ENCODE measurements around the gene ITPKA. TPM values are rescaled to one million over a fixed set of nuclear protein-coding genes. Genes with fewer than 3 reads are reported as not detected.

ITPKA gene
- total and polyA plus RNA-seq, 2 donors (not counting 1 experiment from before 2014, with no cell fraction given), result 0.22 TPM; not detected in 1

- Histone ChIP-seq H3K79me2 (ENCODE audit: control insufficient read depth, insufficient read depth, low read length) (no peaks in the 10 kb centered on the region), H3K9ac (ENCODE audit: low read length) (no peak overlapping the region), H3K27ac (ENCODE audit: low read length in 2 of 2) (no peak overlapping the region), H4K20me1 (ENCODE audit: control insufficient read depth, insufficient read depth, low read length, poor library complexity, severe bottlenecking) (peaks cover 6% of the 10 kb centered on the region), H3K4me1 (ENCODE audit: control insufficient read depth in 2 of 2, insufficient read depth in 2 of 2, low read length in 2 of 2) (peaks cover 15% of the 10 kb centered on the region in 2 donors), H2AFZ (ENCODE audit: insufficient read depth, low read depth, low read length, poor library complexity, severe bottlenecking) (no peak overlapping the region), H3K9me3 (ENCODE audit: control extremely low read depth in 1 of 3, control insufficient read depth in 2 of 3, insufficient read depth in 1 of 3, low read length in 2 of 3) (peaks cover 0 to 5% (median 0%) of the 10 kb centered on the region in 3 donors), H3K27me3 (replicated peaks in 1 of 4; ENCODE audit: control extremely low read depth in 1 of 4, control insufficient read depth in 3 of 4, insufficient read depth in 4 of 4, low read length in 3 of 4) (peaks cover 0 to 45% (median 12%) of the 10 kb centered on the region in 4 experiments), H3K36me3 (replicated peaks in 1 of 2; ENCODE audit: control extremely low read depth in 1 of 2, control insufficient read depth in 1 of 2, extremely low read depth in 1 of 2, insufficient read depth in 2 of 2, low read length in 1 of 2) (no peaks in the 10 kb centered on the region), H3K4me3 (ENCODE audit: control extremely low read depth in 1 of 5, extremely low read depth in 1 of 5, insufficient read depth in 1 of 5, low read depth in 2 of 5, low read length in 4 of 5) (no peak overlapping the region), H3K4me2 (replicated peaks; ENCODE audit: low read depth, low read length, poor library complexity, severe bottlenecking) (no peak overlapping the region)
- WGBS (ENCODE audit: insufficient coverage), result 100% methylated on average over 1 of the region's 2 CpGs
- H3K4me1 Mint-ChIP-seq, result peaks cover 7% of the 10 kb centered on the region
- TF ChIP-seq CTCF (IDR thresholded peaks at IDR 0.05) (no peak), EZH2 (IDR thresholded peaks at IDR 0.05; ENCODE audit: borderline replicate concordance, insufficient read depth, low read depth, low read length, poor library complexity, severe bottlenecking) (no peak)
- POLR2A ChIA-PET, result no interaction called here
- ATAC-seq (ENCODE audit: low read depth), result no peak
- CTCF ChIA-PET, result no interaction called here
- H3K27me3 Mint-ChIP-seq, result peaks cover 28% of the 10 kb centered on the region
- intact Hi-C loops (cut with micrococcal nuclease), result no loop called here
- no peaks in the 10 kb centered on the region for H3K9me3 Mint-ChIP-seq (ENCODE audit: insufficient read depth)
- no peak overlapping the region for H3K4me3 Mint-ChIP-seq
- no peak overlapping the region for H3K27ac Mint-ChIP-seq
- DNase-seq, result no peak
Observed at GRCh38 chr15:41489641-41490040, 4.0 kb upstream of the ITPKA start.

- 100% methylated on average over 1 of the region's 4 CpGs for WGBS (ENCODE audit: insufficient coverage)
- no peak overlapping the region for H3K4me3 Mint-ChIP-seq
- H3K4me1 Mint-ChIP-seq, result peaks cover 11% of the 10 kb centered on the region
- H3K27ac Mint-ChIP-seq, result no peak overlapping the region
- H3K4me3 ChIP-seq (ENCODE audit: control extremely low read depth in 1 of 5, extremely low read depth in 1 of 5, insufficient read depth in 1 of 5, low read depth in 2 of 5, low read length in 4 of 5), result no peak overlapping the region
- intact Hi-C loops (cut with micrococcal nuclease), result no loop called here
- no peaks in the 10 kb centered on the region for H3K36me3 ChIP-seq (replicated peaks in 1 of 2; ENCODE audit: control extremely low read depth in 1 of 2, control insufficient read depth in 1 of 2, extremely low read depth in 1 of 2, insufficient read depth in 2 of 2, low read length in 1 of 2)
- H3K27me3 ChIP-seq (replicated peaks in 1 of 4; ENCODE audit: control extremely low read depth in 1 of 4, control insufficient read depth in 3 of 4, insufficient read depth in 4 of 4, low read length in 3 of 4), result peaks cover 0 to 52% (median 17%) of the 10 kb centered on the region in 4 experiments
- ChIA-PET POLR2A (no interaction called here), CTCF (no interaction called here)
- DNase-seq (no peak), ATAC-seq (ENCODE audit: low read depth) (no peak)
- TF ChIP-seq CTCF (IDR thresholded peaks at IDR 0.05) (no peak), EZH2 (IDR thresholded peaks at IDR 0.05; ENCODE audit: borderline replicate concordance, insufficient read depth, low read depth, low read length, poor library complexity, severe bottlenecking) (no peak)
- H3K27me3 Mint-ChIP-seq, result peaks cover 28% of the 10 kb centered on the region
- H2AFZ ChIP-seq (ENCODE audit: insufficient read depth, low read depth, low read length, poor library complexity, severe bottlenecking), result no peak overlapping the region
- peaks cover 13% of the 10 kb centered on the region for H4K20me1 ChIP-seq (ENCODE audit: control insufficient read depth, insufficient read depth, low read length, poor library complexity, severe bottlenecking)
- no peak overlapping the region for H3K9ac ChIP-seq (ENCODE audit: low read length)
- H3K9me3 Mint-ChIP-seq (ENCODE audit: insufficient read depth), result no peaks in the 10 kb centered on the region
- H3K9me3 ChIP-seq (ENCODE audit: control extremely low read depth in 1 of 3, control insufficient read depth in 2 of 3, insufficient read depth in 1 of 3, low read length in 2 of 3), result peaks cover 0 to 12% (median 0%) of the 10 kb centered on the region in 3 donors
- no peaks in the 10 kb centered on the region for H3K79me2 ChIP-seq (ENCODE audit: control insufficient read depth, insufficient read depth, low read length)
- no peak overlapping the region for H3K4me2 ChIP-seq (replicated peaks; ENCODE audit: low read depth, low read length, poor library complexity, severe bottlenecking)
- H3K27ac ChIP-seq (ENCODE audit: low read length in 2 of 2), result no peak overlapping the region
- peaks cover 22% of the 10 kb centered on the region in 2 donors for H3K4me1 ChIP-seq (ENCODE audit: control insufficient read depth in 2 of 2, insufficient read depth in 2 of 2, low read length in 2 of 2)
Observed at GRCh38 chr15:41490355-41490754, 3.3 kb upstream of the ITPKA start.

All from B cell (primary cell).